GM23248 (cell line): ENCODE data around the gene STAM. TPM values are rescaled to one million over a fixed set of nuclear protein-coding genes. Genes with fewer than 3 reads are reported as not detected.

Source experiments
- DNase-seq: peaks from one replicate; pipeline ENCODE4 v3.0.0-alpha.2; 2015
- H2AFZ ChIP-seq: fragments of 200-600 bp; sonication (generic); 2 replicates; pipeline ENCODE4 v1.6.1; 2016; ENCODE audit warnings: antibody characterized with exemption
- H3F3A ChIP-seq: fragments of 200-600 bp; sonication (generic); 2 replicates; pipeline ENCODE4 v1.6.1; 2016; ENCODE audit warnings: mild to moderate bottlenecking, antibody characterized with exemption, mixed run types; ENCODE audit not compliant: insufficient read depth
- H3K27ac ChIP-seq: fragments of 200-600 bp; sonication (generic); 2 replicates; pipeline ENCODE4 v1.5.1; 2016; ENCODE audit warnings: mild to moderate bottlenecking
- H3K27me3 ChIP-seq: fragments of 200-600 bp; sonication (generic); replicated peaks from 2 replicates; pipeline ENCODE4 v1.6.1; 2016; ENCODE audit warnings: mild to moderate bottlenecking; ENCODE audit not compliant: insufficient read depth
- H3K36me3 ChIP-seq: fragments of 200-600 bp; sonication (generic); 2 replicates; pipeline ENCODE4 v1.6.1; 2016; ENCODE audit warnings: low read depth, mild to moderate bottlenecking
- H3K4me1 ChIP-seq: fragments of 200-600 bp; sonication (generic); 2 replicates; pipeline ENCODE4 v1.6.1; 2016; ENCODE audit warnings: mild to moderate bottlenecking; ENCODE audit not compliant: insufficient read depth
- H3K4me2 ChIP-seq: fragments of 200-600 bp; sonication (generic); one replicate; pipeline ENCODE4 v1.6.1; 2016; ENCODE audit warnings: mild to moderate bottlenecking; ENCODE audit not compliant: unreplicated experiment
- H3K4me3 ChIP-seq: fragments of 200-600 bp; sonication (generic); 2 replicates; pipeline ENCODE4 v1.5.1; 2016; ENCODE audit warnings: mild to moderate bottlenecking
- H3K79me2 ChIP-seq: fragments of 200-600 bp; sonication (generic); 2 replicates; pipeline ENCODE4 v1.6.1; 2016; ENCODE audit warnings: mild to moderate bottlenecking; ENCODE audit not compliant: insufficient read depth
- H3K9ac ChIP-seq: fragments of 200-600 bp; sonication (generic); 2 replicates; pipeline ENCODE4 v1.6.1; 2016; ENCODE audit warnings: mild to moderate bottlenecking
- H3K9me2 ChIP-seq: fragments of 200-600 bp; sonication (generic); 2 replicates; pipeline ENCODE4 v1.6.1; 2016; ENCODE audit warnings: mixed run types, mild to moderate bottlenecking, moderate library complexity; ENCODE audit not compliant: insufficient read depth
- H3K9me3 ChIP-seq: fragments of 200-600 bp; sonication (generic); one replicate; pipeline ENCODE4 v1.6.1; 2017; ENCODE audit warnings: low read depth
- H4K20me1 ChIP-seq: fragments of 200-600 bp; sonication (generic); 2 replicates; pipeline ENCODE4 v1.6.0; 2016; ENCODE audit not compliant: insufficient read depth
- EZH2 ChIP-seq: fragments of 200-600 bp; sonication (generic); IDR thresholded peaks from 2 replicates; pipeline ENCODE4 v1.6.1; 2018; ENCODE audit warnings: antibody characterized with exemption, mild to moderate bottlenecking; ENCODE audit not compliant: insufficient read depth, poor library complexity, severe bottlenecking
- EZH2phosphoT487 ChIP-seq: fragments of 200-600 bp; sonication (generic); IDR thresholded peaks from 2 replicates; pipeline ENCODE4 v1.6.1; 2018; ENCODE audit warnings: antibody characterized with exemption, moderate library complexity, mild to moderate bottlenecking, low read depth; ENCODE audit not compliant: insufficient read depth
- WGBS, 2 experiments: methylation state at CpG; one replicate each; pipeline ENCODE4 v1.1.6; 2015 to 2017; ENCODE audit warnings: low lambda C conversion rate in 2 of 2, low coverage in 1 of 2; ENCODE audit errors: missing lambda C conversion rate in 2 of 2; 5-methylcytosine and 5-hydroxymethylcytosine counted together
- in situ Hi-C: fragments of 300-500 bp; cut with MboI; formaldehyde crosslinking; loops from 2 replicates; pipeline ENCODE4 v1.15.0; 2020
- polyA plus RNA-seq: library from polyadenylated mRNA; unstranded; fragments of >200 nt; fragmentation: Nextera tagmentation; extraction: Ambion mirVana; gene quantifications from 2 replicates; pipeline ENCODE4 v1.2.1, GENCODE V29; 2016
- total RNA-seq: library from RNA; depleted of rRNA; stranded (reverse); fragments of >200 nt; shearing (Covaris generic); gene quantifications from 2 replicates; pipeline ENCODE4 v1.2.3, GENCODE V29; 2014; rRNA removed

STAM gene
- total RNA-seq (25.2 and 38.7 TPM in 2 replicates), polyA plus RNA-seq (29.2 and 30.8 TPM in 2 replicates)

DNA sequence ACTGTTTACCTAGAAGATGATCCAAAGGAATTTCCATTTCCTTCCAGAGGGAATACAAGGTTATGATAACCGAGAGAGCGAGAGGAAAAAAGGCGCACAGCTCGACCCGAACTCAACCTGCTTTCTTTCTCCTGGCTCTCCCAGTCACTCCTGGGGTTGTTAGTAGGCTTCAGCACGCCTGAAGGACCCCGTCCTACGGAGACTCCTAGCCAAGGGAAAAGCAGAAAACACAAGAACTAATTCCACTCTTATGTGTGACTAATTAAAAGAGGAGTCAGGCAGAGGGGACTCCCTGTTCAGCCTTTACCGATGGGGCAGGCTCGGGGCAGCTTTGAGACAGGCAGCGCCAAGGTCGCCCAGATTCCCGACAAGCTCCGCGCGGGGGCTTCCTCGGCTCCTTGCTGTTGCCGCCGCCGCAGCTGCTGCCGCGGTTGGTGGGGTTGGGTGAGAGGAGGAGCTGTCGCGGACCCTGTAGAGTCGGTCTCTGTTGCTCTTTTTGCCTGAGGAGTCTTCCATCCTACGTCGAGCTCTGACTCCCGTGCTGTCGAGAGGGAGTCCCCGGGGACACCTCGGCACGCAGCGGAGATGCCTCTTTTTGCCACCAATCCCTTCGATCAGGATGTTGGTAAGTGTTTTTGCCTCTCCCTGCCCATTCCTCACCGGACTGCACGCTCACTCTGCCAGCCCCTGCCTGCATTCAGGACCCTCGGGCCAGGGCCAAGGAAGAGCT is at the start of gene STAM:
Gene STAM, plus strand, starts transcription at position 397 of the 730 bp plus-strand sequence. Its CDS starts 189 bp downstream, at position 586.
- no peak for TF ChIP-seq EZH2phosphoT487
- no peak for TF ChIP-seq EZH2
- H2AFZ ChIP-seq: peak within 1 kb of the TSS; percentile 81
- no peaks in the 10 kb centered on the region for H3K9me2 ChIP-seq
- no peaks in the 10 kb centered on the region for H3K9me3 ChIP-seq
- H3K36me3 ChIP-seq: no peaks in the 10 kb centered on the region
- peak within 1 kb of the TSS; percentile 98 for H3K4me2 ChIP-seq
- H3K4me3 ChIP-seq: peak within 1 kb of the TSS; percentile 94
- in situ Hi-C loops: no loop called here
- peaks cover 59% of the 10 kb centered on the region for H3K79me2 ChIP-seq
- H3K27ac ChIP-seq: peak within 1 kb of the TSS; percentile 96
- DNase-seq: peak; percentile 98
- no peaks in the 10 kb centered on the region for H3K27me3 ChIP-seq
- 0 to 1% methylated on average over 35 to 37 of the region's 37 CpGs for WGBS, 2 experiments
- H3K4me1 ChIP-seq: peaks cover 35% of the 10 kb centered on the region
- H4K20me1 ChIP-seq: no peaks in the 10 kb centered on the region
- peak within 1 kb of the TSS; percentile 96 for H3K9ac ChIP-seq
- peaks cover 28% of the 10 kb centered on the region; the same call in 1 of the 2 replicates for H3F3A ChIP-seq

DNA sequence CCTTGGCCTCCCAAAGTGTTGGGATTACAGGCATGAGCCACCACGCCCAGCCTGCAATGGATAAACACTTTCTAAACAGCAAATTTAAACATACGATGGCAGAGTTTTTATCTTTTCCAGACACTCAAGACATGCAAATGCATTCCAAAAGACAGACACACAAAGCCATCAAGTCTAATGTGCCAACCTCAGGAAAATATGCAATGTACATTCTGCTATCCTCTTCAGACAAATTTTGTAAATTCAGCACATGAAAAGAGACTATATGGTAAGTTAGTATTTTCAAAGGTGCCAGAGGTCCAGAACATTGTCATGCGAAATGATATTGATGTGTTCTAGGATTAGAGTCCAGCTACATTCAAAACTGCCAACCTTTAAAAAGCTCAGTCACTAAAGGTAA is 46.6 kb upstream of the STAM start:
- TF ChIP-seq EZH2phosphoT487: no peak
- no peak for TF ChIP-seq EZH2
- Histone ChIP-seq H2AFZ (no peak overlapping the region), H3K27me3 (no peaks in the 10 kb centered on the region), H3K4me1 (no peaks in the 10 kb centered on the region), H3K4me2 (no peak overlapping the region), H3K79me2 (no peaks in the 10 kb centered on the region), H3K4me3 (no peak overlapping the region), H3K27ac (no peak overlapping the region), H3K9ac (no peak overlapping the region), H3K36me3 (peaks cover 20% of the 10 kb centered on the region), H4K20me1 (no peaks in the 10 kb centered on the region), H3K9me2 (no peaks in the 10 kb centered on the region), H3F3A (no peaks in the 10 kb centered on the region), H3K9me3 (no peaks in the 10 kb centered on the region)
- WGBS, 2 experiments: 81 to 85% methylated on average over 3 of the region's 3 CpGs
- no peak for DNase-seq
- in situ Hi-C loops: no loop called here

DNA sequence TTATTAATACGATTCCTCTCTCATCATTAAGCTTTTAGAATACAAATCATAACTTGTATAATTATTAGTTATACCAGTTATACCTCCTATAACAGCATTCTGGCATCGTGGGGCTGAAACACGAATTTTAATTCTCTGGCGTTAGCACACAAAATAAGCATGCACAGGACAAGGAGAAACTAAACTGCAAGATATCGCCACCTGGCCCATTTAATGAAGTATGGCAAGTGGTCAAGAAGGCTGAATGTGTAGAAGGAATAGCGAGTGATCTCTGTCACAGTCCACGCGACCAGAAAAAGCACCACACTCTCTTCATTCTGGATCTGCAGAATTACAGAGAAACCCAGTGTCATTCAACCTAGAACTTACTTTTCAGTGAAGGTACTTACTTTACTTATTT is 44.9 kb upstream of the STAM start:
- Histone ChIP-seq H3K4me2 (no peak overlapping the region), H3K4me1 (no peaks in the 10 kb centered on the region), H3K9me2 (no peaks in the 10 kb centered on the region), H4K20me1 (no peaks in the 10 kb centered on the region), H3K9me3 (no peaks in the 10 kb centered on the region), H3F3A (no peaks in the 10 kb centered on the region), H3K27ac (no peak overlapping the region), H3K27me3 (no peaks in the 10 kb centered on the region), H3K4me3 (no peak overlapping the region), H3K36me3 (peaks cover 16% of the 10 kb centered on the region), H2AFZ (no peak overlapping the region), H3K9ac (no peak overlapping the region), H3K79me2 (no peaks in the 10 kb centered on the region)
- peak; percentile 28 for DNase-seq
- WGBS, 2 experiments: 90 to 93% methylated on average over 8 of the region's 8 CpGs
- TF ChIP-seq EZH2phosphoT487: no peak
- TF ChIP-seq EZH2: no peak
- in situ Hi-C loops: no loop called here

DNA sequence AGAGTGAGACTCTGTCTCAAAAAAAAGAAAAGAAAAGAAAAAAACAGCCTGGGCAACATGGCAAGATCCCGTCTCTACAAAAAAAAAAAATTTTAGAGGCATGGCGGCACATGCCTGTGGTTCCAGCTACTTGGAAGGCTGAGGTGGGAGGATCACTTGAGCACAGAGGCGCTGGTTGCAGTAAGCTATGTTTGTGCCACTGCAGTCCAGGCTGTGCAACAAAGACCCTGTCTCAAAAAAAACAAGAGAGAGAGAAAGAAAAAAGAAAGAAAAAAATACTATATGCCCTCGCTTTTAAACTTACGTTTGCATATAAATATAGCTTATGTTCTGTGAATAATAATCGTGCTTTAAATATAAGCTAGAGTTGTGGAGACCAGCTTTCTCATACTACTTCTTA is 38.0 kb upstream of the STAM start:
- no peak overlapping the region for H3K4me2 ChIP-seq
- 84 to 89% methylated on average over 6 of the region's 6 CpGs for WGBS, 2 experiments
- peaks cover 34% of the 10 kb centered on the region for H3K79me2 ChIP-seq
- no peaks in the 10 kb centered on the region for H3K9me2 ChIP-seq
- no peaks in the 10 kb centered on the region for H4K20me1 ChIP-seq
- H3K4me1 ChIP-seq: no peaks in the 10 kb centered on the region
- H3K9me3 ChIP-seq: no peaks in the 10 kb centered on the region
- no peak overlapping the region for H3K4me3 ChIP-seq
- H3K27me3 ChIP-seq: no peaks in the 10 kb centered on the region
- peaks cover 5% of the 10 kb centered on the region; the same call in 1 of the 2 replicates for H3K36me3 ChIP-seq
- no peak overlapping the region for H3K9ac ChIP-seq
- H2AFZ ChIP-seq: no peak overlapping the region
- DNase-seq: no peak
- TF ChIP-seq EZH2phosphoT487 (no peak), EZH2 (no peak)
- no peak overlapping the region for H3K27ac ChIP-seq
- H3F3A ChIP-seq: no peaks in the 10 kb centered on the region
- in situ Hi-C loops: loop anchor here (10.0 to 25.0 kb wide), 2 partner anchors 129 to 631 kb away; no protein-coding TSS in a partner anchor
